Retinal pigment epithelial cell (primary cell): ENCODE measurements around the gene ATP9A.

Experiments used
- DNase-seq: peaks from one replicate; pipeline ENCODE4 v3.0.0-alpha.2; 2010; ENCODE audit warnings: low read depth
- H3K4me3 ChIP-seq: 2 replicates; pipeline ENCODE4 v1.5.1; 2011; ENCODE audit warnings: mild to moderate bottlenecking, low read length, control low read depth, moderate library complexity
- TF ChIP-seq, protein P1 (sequence below): conservative IDR thresholded peaks from 2 replicates; pipeline ENCODE4 v1.5.1; 2011; ENCODE audit warnings: low read depth, low read length, control low read depth, inconsistent platforms

The ATP9A gene

GRCh38 chr20:51622004-51622874 is 146.0 kb downstream of the ATP9A start:
- TF ChIP-seq, protein P1, sequence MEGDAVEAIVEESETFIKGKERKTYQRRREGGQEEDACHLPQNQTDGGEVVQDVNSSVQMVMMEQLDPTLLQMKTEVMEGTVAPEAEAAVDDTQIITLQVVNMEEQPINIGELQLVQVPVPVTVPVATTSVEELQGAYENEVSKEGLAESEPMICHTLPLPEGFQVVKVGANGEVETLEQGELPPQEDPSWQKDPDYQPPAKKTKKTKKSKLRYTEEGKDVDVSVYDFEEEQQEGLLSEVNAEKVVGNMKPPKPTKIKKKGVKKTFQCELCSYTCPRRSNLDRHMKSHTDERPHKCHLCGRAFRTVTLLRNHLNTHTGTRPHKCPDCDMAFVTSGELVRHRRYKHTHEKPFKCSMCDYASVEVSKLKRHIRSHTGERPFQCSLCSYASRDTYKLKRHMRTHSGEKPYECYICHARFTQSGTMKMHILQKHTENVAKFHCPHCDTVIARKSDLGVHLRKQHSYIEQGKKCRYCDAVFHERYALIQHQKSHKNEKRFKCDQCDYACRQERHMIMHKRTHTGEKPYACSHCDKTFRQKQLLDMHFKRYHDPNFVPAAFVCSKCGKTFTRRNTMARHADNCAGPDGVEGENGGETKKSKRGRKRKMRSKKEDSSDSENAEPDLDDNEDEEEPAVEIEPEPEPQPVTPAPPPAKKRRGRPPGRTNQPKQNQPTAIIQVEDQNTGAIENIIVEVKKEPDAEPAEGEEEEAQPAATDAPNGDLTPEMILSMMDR, result no peak
- DNase-seq, result no peak

GRCh38 chr20:51620432-51620831 is 147.8 kb downstream of the ATP9A start:
- TF ChIP-seq, protein P1, result no peak
- no peak for DNase-seq

More at GRCh38 chr20:51622004-51622874, 146.0 kb downstream of the ATP9A start:
- H3K4me3 ChIP-seq, result no peak overlapping the region

GRCh38 chr20:51616060-51616459 is 152.1 kb downstream of the ATP9A start:
- H3K4me3 ChIP-seq, result no peak overlapping the region
- TF ChIP-seq, protein P1, result no peak
- DNase-seq, result no peak

More at GRCh38 chr20:51620432-51620831, 147.8 kb downstream of the ATP9A start:
- H3K4me3 ChIP-seq, result no peak overlapping the region

DNA sequence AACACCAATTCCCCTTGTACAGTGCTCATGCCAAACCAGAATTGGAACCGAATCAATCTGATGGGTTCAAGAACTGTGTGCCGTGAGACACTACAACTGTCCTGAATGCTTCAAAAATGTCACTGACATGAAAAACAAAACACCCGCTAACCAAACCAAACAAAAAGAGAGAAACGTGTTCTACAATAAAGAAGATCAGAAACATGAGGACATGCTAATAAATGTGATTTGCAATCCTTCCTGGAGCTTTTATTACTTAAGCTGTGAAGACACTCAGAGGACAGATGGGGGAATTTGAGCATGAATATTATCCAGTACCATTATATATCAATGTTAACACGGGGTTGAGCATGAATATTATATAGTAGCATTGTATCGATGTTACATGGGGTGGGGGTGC is 153.5 kb downstream of the ATP9A start:
- TF ChIP-seq, protein P1, result no peak
- DNase-seq, result no peak
- H3K4me3 ChIP-seq, result no peak overlapping the region

GRCh38 chr20:51613580-51613979 is 154.6 kb downstream of the ATP9A start:
- no peak overlapping the region for H3K4me3 ChIP-seq
- no peak for DNase-seq
- TF ChIP-seq, protein P1, result no peak

DNA sequence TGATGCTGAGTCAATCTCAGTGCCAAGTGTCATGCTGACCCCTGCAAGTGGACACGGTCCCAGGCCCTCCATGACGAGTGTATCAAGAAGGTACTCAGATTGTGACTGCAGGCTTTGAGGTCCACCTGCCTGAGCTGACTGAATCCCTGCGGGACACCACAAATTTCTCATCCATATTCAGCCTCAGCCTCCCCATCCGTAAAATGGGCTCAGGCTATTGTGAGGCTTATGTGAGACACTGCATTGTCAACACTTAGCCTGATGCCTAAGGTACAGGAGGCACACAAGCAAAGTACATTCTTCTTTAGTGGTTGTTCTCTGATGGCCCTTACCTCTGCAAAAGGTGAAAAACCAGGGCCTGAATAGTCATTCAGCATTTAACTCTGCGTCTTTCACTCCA is 155.3 kb downstream of the ATP9A start:
- no peak overlapping the region for H3K4me3 ChIP-seq
- DNase-seq, result no peak
- TF ChIP-seq, protein P1, result no peak

GRCh38 chr20:51611625-51611890 is 156.6 kb downstream of the ATP9A start:
- DNase-seq, result no peak
- TF ChIP-seq, protein P1, result no peak
- no peak overlapping the region for H3K4me3 ChIP-seq
